HCT116 (cell line): ENCODE measurements around the gene ARL14EPL. TPM values are rescaled to one million over a fixed set of nuclear protein-coding genes. Genes with fewer than 3 reads are reported as not detected.

ENCODE experiments used
- ATAC-seq: fragments of 200-7000 bp; cut with Tn5 transposase; 2 replicates; pipeline ENCODE4 v1.9.1; 2020; ENCODE audit warnings: mild to moderate bottlenecking, moderate library complexity
- BruUV-seq: library from RNA; stranded (reverse); fragments of 400-500 nt; replicated peaks from 2 replicates; lab custom pipeline; 2021; lab: Mats Ljungman, UMichigan
- CTCF ChIA-PET: fragments of 300-600 bp; sonication (Branson Sonifier 250); formaldehyde crosslinking; loops from one replicate; lab custom pipeline; 2021; ENCODE audit warnings: antibody characterized with exemption; lab: Charles Lee
- POLR2A ChIA-PET: fragments of 300-600, 350-600 bp; sonication (Branson Sonifier 250); formaldehyde crosslinking; loops from one replicate; lab custom pipeline; 2021; ENCODE audit warnings: antibody characterized with exemption; lab: Charles Lee
- RAD21 ChIA-PET, 2 experiments: fragments of 300-600 bp; sonication (Branson Sonifier 250); formaldehyde crosslinking; loops; one replicate each; lab custom pipeline; 2023; ENCODE audit warnings: low total read pairs in 2 of 2; ENCODE audit not compliant: uncharacterized antibody in 2 of 2, unreplicated experiment in 2 of 2, low non-redundant PET in 1 of 2; lab: Charles Lee
- DNase-seq: peaks from one replicate; pipeline ENCODE4 v3.0.0-alpha.2; 2010; ENCODE audit warnings: low read depth, low spot score
- H2AFZ ChIP-seq: fragments of 200-600 bp; shearing (Covaris generic), sonication (generic); 2 replicates; pipeline ENCODE4 v1.6.1; 2017; ENCODE audit warnings: low read depth, mixed run types, mixed read lengths, antibody characterized with exemption, low read length; ENCODE audit not compliant: poor library complexity, severe bottlenecking
- H3K27ac ChIP-seq: 2 replicates; pipeline ENCODE4 v1.5.1; 2012; ENCODE audit warnings: low read depth, low read length
- H3K27me3 ChIP-seq: fragments of 200-600 bp; sonication (generic); 2 replicates; pipeline ENCODE4 v1.6.1; 2016; ENCODE audit warnings: mixed run types, low read length, mixed read lengths; ENCODE audit not compliant: insufficient read depth
- H3K36me3 ChIP-seq, 2 experiments: fragments of 200-500 bp in 1 of 2; fragments of 200-600 bp in 1 of 2; sonication (Bioruptor generic) in 1 of 2; sonication (generic) in 1 of 2; 2 replicates each; pipeline versions ENCODE4 v1.5.1 to v1.6.1; 2014 to 2016; ENCODE audit warnings: low read length in 2 of 2, inconsistent platforms in 1 of 2, mixed read lengths in 1 of 2, mixed run types in 1 of 2; ENCODE audit not compliant: insufficient read depth in 2 of 2, control insufficient read depth in 1 of 2
- H3K4me1 ChIP-seq, 2 experiments: fragments of 200-600 bp in 1 of 2; sonication (generic) in 1 of 2; 2 replicates each; pipeline versions ENCODE4 v1.5.1 to v1.6.1; 2012 to 2017; ENCODE audit warnings: low read length in 2 of 2, inconsistent platforms in 1 of 2, mild to moderate bottlenecking in 1 of 2, mixed read lengths in 1 of 2, mixed run types in 1 of 2, moderate library complexity in 1 of 2; ENCODE audit not compliant: insufficient read depth in 2 of 2, control insufficient read depth in 1 of 2
- H3K4me2 ChIP-seq: fragments of 200-600 bp; sonication (generic); 2 replicates; pipeline ENCODE4 v1.6.1; 2017; ENCODE audit warnings: mixed run types, low read length, mixed read lengths
- H3K4me3 ChIP-seq, 2 experiments: fragments of 200-600 bp in 1 of 2; sonication (generic) in 1 of 2; replicated peaks in 1 of 2; 2 replicates each; pipeline ENCODE4 v1.5.1; 2011 to 2016; ENCODE audit warnings: low read length in 2 of 2, control low read depth in 1 of 2, low read depth in 1 of 2, mild to moderate bottlenecking in 1 of 2, mixed read lengths in 1 of 2, mixed run types in 1 of 2
- H3K79me2 ChIP-seq: fragments of 200-600 bp; sonication (generic); 2 replicates; pipeline ENCODE4 v1.6.1; 2017; ENCODE audit warnings: mild to moderate bottlenecking, mixed run types, low read length, moderate library complexity, mixed read lengths; ENCODE audit not compliant: insufficient read depth
- H3K9ac ChIP-seq: fragments of 200-600 bp; sonication (generic); 2 replicates; pipeline ENCODE4 v1.6.1; 2016; ENCODE audit warnings: low read length, mixed read lengths
- H3K9me2 ChIP-seq: fragments of 200-600 bp; sonication (generic), shearing (Covaris generic); 2 replicates; pipeline ENCODE4 v1.6.1; 2017; ENCODE audit warnings: mixed run types, mild to moderate bottlenecking, moderate library complexity; ENCODE audit not compliant: insufficient read depth
- H3K9me3 ChIP-seq, 2 experiments: fragments of 200-500 bp in 1 of 2; fragments of 200-600 bp in 1 of 2; sonication (Bioruptor generic) in 1 of 2; sonication (generic) in 1 of 2; 2 replicates each; pipeline ENCODE4 v1.6.1; 2014 to 2017; ENCODE audit warnings: low read length in 2 of 2, mixed read lengths in 2 of 2, inconsistent platforms in 1 of 2, low read depth in 1 of 2, mild to moderate bottlenecking in 1 of 2, mixed run types in 1 of 2, moderate library complexity in 1 of 2; ENCODE audit not compliant: control insufficient read depth in 1 of 2, insufficient read depth in 1 of 2
- H4K20me1 ChIP-seq: fragments of 200-600 bp; sonication (generic), shearing (Covaris generic); 2 replicates; pipeline ENCODE4 v1.6.1; 2017; ENCODE audit warnings: mixed run types, mild to moderate bottlenecking, moderate library complexity; ENCODE audit not compliant: insufficient read depth
- CBX3 ChIP-seq: IDR thresholded peaks from 2 replicates; pipeline ENCODE4 v1.6.1; 2012; ENCODE audit warnings: low read depth
- CEBPB ChIP-seq: IDR thresholded peaks from 2 replicates; pipeline ENCODE4 v1.6.1; 2012; ENCODE audit warnings: low read depth
- EGR1 ChIP-seq: IDR thresholded peaks from 2 replicates; pipeline ENCODE4 v1.6.1; 2012; ENCODE audit warnings: low read depth
- ELF1 ChIP-seq: IDR thresholded peaks from 2 replicates; pipeline ENCODE4 v1.6.1; 2012; ENCODE audit warnings: low read depth, borderline replicate concordance
- EZH2 ChIP-seq: fragments of 200-600 bp; sonication (generic); IDR thresholded peaks from 2 replicates; pipeline ENCODE4 v1.6.1; 2017; ENCODE audit warnings: antibody characterized with exemption, mixed run types
- FOSL1 ChIP-seq: IDR thresholded peaks from 2 replicates; pipeline ENCODE4 v1.6.1; 2012; ENCODE audit warnings: low read depth
- POLR2A ChIP-seq: IDR thresholded peaks from 2 replicates; pipeline ENCODE4 v1.7.0; 2011; ENCODE audit warnings: borderline replicate concordance; ENCODE audit not compliant: insufficient read depth, insufficient read length; ENCODE audit errors: extremely low read depth
- POLR2AphosphoS5 ChIP-seq: IDR thresholded peaks from 2 replicates; pipeline ENCODE4 v1.6.1; 2011; ENCODE audit warnings: mild to moderate bottlenecking, low read depth, low read length, moderate library complexity
- RAD21 ChIP-seq: IDR thresholded peaks from 2 replicates; pipeline ENCODE4 v1.6.1; 2012; ENCODE audit warnings: low read depth, mild to moderate bottlenecking
- SIN3A ChIP-seq: IDR thresholded peaks from 2 replicates; pipeline ENCODE4 v1.6.1; 2012; ENCODE audit warnings: low read depth
- SP1 ChIP-seq: IDR thresholded peaks from 2 replicates; pipeline ENCODE4 v1.6.1; 2012; ENCODE audit warnings: low read depth
- SRF ChIP-seq: IDR thresholded peaks from 2 replicates; pipeline ENCODE4 v1.6.1; 2012; ENCODE audit warnings: low read depth
- YY1 ChIP-seq: IDR thresholded peaks from 2 replicates; pipeline ENCODE4 v1.6.1; 2011; ENCODE audit warnings: low read length, low read depth, moderate library complexity, mild to moderate bottlenecking; ENCODE audit not compliant: insufficient replicate concordance; ENCODE audit errors: extremely low read depth
- ZNF274 ChIP-seq: fragments of 200-500 bp; sonication (Bioruptor generic); IDR thresholded peaks from 2 replicates; pipeline ENCODE4 v1.6.1; 2014; ENCODE audit warnings: mild to moderate bottlenecking, low read depth, low read length, inconsistent platforms
- intact Hi-C: fragments of 100-400 bp; cut with micrococcal nuclease; formaldehyde crosslinking; loops from 2 replicates; pipeline ENCODE4 v1.10.0; 2022
- total RNA-seq: library from RNA; stranded (reverse); gene quantifications from one replicate; pipeline ENCODE4 v1.2.1, GENCODE V29; 2021; ENCODE audit not compliant: unreplicated experiment
- TF ChIP-seq, protein P1 (sequence below): IDR thresholded peaks from 2 replicates; pipeline ENCODE4 v1.6.1; 2012
- TF ChIP-seq, protein P2 (sequence below), 3 experiments: fragments of 200-600 bp in 1 of 3; sonication (generic) in 1 of 3; IDR thresholded peaks in 2 of 3; conservative IDR thresholded peaks in 1 of 3; 2 replicates each; pipeline ENCODE4 v1.5.1; 2012 to 2017; ENCODE audit warnings: low read depth in 2 of 3, low read length in 2 of 3, antibody characterized with exemption in 1 of 3, borderline replicate concordance in 1 of 3, control low read depth in 1 of 3, mild to moderate bottlenecking in 1 of 3, mixed read lengths in 1 of 3, mixed run types in 1 of 3, moderate library complexity in 1 of 3; ENCODE audit not compliant: insufficient read depth in 1 of 3

ARL14EPL gene
- total RNA-seq, 1 experiment from 2014 or later: 22.9 TPM

DNA sequence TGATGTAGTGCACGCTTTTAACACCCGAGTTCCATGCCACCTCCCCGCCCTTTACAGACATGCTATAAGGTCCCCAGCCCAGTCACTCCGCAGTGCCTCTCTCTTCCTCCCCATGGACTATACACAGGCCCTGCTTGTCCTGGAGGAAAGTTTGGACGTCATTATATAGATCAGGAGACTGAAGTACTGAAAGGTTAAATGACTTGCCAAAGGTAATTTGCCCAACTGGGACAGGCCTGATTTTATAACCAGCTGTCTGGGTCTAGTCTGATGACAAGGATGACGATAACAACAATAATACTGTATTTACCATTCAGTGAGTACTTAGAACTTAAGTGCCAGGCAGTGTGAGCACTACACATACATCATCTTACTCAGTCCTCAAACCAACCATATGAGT lies 36.9 kb upstream of the ARL14EPL start:
- Histone ChIP-seq H3K4me1 (no peaks in the 10 kb centered on the region), H3K4me2 (no peak overlapping the region), H3K9ac (no peak overlapping the region), H3K9me3 (no peaks in the 10 kb centered on the region), H3K79me2 (no peaks in the 10 kb centered on the region), H3K9me2 (no peaks in the 10 kb centered on the region), H3K4me3 (no peak overlapping the region), H3K27ac (no peak overlapping the region), H3K27me3 (no peaks in the 10 kb centered on the region), H2AFZ (no peak overlapping the region), H3K36me3 (no peaks in the 10 kb centered on the region), H4K20me1 (no peaks in the 10 kb centered on the region)
- DNase-seq (no peak), ATAC-seq (no peak)
- ChIA-PET POLR2A (no interaction called here), RAD21 (no interaction called here), CTCF (no interaction called here)
- intact Hi-C loops: no loop called here
- BruUV-seq: no TSS peak
- TF ChIP-seq POLR2A (no peak), FOSL1 (no peak), CBX3 (no peak), ELF1 (no peak), ZNF274 (no peak), SRF (no peak), CEBPB (no peak), SP1 (no peak), SIN3A (no peak), RAD21 (no peak), EGR1 (no peak), YY1 (no peak), EZH2 (no peak), POLR2AphosphoS5 (no peak)
- TF ChIP-seq, protein P1, sequence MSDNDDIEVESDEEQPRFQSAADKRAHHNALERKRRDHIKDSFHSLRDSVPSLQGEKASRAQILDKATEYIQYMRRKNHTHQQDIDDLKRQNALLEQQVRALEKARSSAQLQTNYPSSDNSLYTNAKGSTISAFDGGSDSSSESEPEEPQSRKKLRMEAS: no peak
- TF ChIP-seq, protein P2, sequence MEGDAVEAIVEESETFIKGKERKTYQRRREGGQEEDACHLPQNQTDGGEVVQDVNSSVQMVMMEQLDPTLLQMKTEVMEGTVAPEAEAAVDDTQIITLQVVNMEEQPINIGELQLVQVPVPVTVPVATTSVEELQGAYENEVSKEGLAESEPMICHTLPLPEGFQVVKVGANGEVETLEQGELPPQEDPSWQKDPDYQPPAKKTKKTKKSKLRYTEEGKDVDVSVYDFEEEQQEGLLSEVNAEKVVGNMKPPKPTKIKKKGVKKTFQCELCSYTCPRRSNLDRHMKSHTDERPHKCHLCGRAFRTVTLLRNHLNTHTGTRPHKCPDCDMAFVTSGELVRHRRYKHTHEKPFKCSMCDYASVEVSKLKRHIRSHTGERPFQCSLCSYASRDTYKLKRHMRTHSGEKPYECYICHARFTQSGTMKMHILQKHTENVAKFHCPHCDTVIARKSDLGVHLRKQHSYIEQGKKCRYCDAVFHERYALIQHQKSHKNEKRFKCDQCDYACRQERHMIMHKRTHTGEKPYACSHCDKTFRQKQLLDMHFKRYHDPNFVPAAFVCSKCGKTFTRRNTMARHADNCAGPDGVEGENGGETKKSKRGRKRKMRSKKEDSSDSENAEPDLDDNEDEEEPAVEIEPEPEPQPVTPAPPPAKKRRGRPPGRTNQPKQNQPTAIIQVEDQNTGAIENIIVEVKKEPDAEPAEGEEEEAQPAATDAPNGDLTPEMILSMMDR (IDR thresholded peaks at IDR 0.05 in 2 of 3, conservative IDR thresholded peaks at IDR 0.05 in 1 of 3; ENCODE audit: borderline replicate concordance in 1 of 3, insufficient read depth in 1 of 3, low read depth in 2 of 3, low read length in 2 of 3): no peak
